A172 (cell line): ENCODE data around the gene HSD17B7. TPM values are rescaled to one million over a fixed set of nuclear protein-coding genes. Genes with fewer than 3 reads are reported as not detected.

Experiments used
- DNase-seq: peaks from one replicate; pipeline ENCODE4 v3.0.0-alpha.2; 2015; ENCODE audit warnings: low spot score
- total RNA-seq: library from RNA; depleted of rRNA; stranded (reverse); fragments of >200 nt; shearing (Covaris generic); gene quantifications from 2 replicates; pipeline ENCODE4 v1.2.3, GENCODE V29; 2014; rRNA removed

HSD17B7 gene
- total RNA-seq, 1 experiment from 2014 or later, result 23.0 TPM

GRCh38 chr1:162857850-162858249 lies 67.3 kb downstream of the HSD17B7 start:
- DNase-seq, result peak; percentile 47

GRCh38 chr1:162859191-162859590 lies 68.7 kb downstream of the HSD17B7 start:
- no peak for DNase-seq

- no peak for DNase-seq
These were observed 70.6 kb downstream of the HSD17B7 start, which contains the start of gene CCDC190 for GRCh38 chr1:162861101-162861500. TSS of gene CCDC190 (minus strand) at chr1:162861175. CDS start at chr1:162859646, 1,529 bp downstream.

DNA sequence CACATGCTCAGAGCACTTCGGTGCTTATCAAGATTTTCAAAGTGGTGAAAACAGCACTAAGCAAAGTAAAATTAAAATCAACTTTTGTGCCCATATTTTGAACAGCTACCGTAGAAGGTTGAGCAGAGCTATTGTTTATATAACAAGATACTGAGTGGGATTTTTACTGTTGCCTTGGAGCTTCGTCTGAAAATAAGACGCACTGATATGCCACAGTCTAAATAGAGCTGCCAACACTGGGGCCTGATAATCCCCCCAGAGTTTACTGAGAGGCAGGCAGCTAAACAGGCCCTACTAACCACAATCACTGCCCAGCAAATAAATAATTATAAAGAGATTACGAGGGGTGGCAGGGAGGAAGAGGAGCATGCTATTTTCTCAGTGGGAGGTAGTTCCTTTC lies 71.1 kb downstream of the HSD17B7 start:
- DNase-seq, result no peak

Other genes with a start within 250 kb of the HSD17B7 start
- 247 and 258 TPM in 2 replicates for gene UAP1, start 229.0 kb upstream of the HSD17B7 start, total RNA-seq
- 73.0 and 84.2 TPM in 2 replicates for gene DDR2, start 158.2 kb upstream of the HSD17B7 start, total RNA-seq
- not detected in 2 replicates for gene CCDC190, start 70.5 kb downstream of the HSD17B7 start, total RNA-seq